ENCODE data around the gene B3GALT4. TPM values are rescaled to one million over a fixed set of nuclear protein-coding genes. Genes with fewer than 3 reads are reported as not detected.
A peak's percentile ranks its signal among the peaks of the same experiment; 100 is the strongest.

The B3GALT4 gene
- total RNA-seq, 1 experiment from 2014 or later = 4.0 TPM

- Histone ChIP-seq H3K4me1 (ENCODE audit: insufficient read depth, low read length, poor library complexity, severe bottlenecking) (peaks cover 16% of the 10 kb centered on the region), H3K4me3 (ENCODE audit: low read depth, low read length, poor library complexity, severe bottlenecking) (no peak overlapping the region), H3K27ac (ENCODE audit: low read depth, low read length, poor library complexity, severe bottlenecking) (no peak overlapping the region), H3K27me3 (replicated peaks; ENCODE audit: insufficient read depth, low read depth, low read length, poor library complexity) (no peaks in the 10 kb centered on the region), H3K9me3 (ENCODE audit: low read depth, low read length, poor library complexity, severe bottlenecking) (no peaks in the 10 kb centered on the region), H3K36me3 (ENCODE audit: insufficient read depth, low read length, poor library complexity, severe bottlenecking) (peaks cover 43% of the 10 kb centered on the region)
- intact Hi-C loops (cut with micrococcal nuclease; ENCODE audit: unreplicated experiment) = no loop called here
- TF ChIP-seq EZH2 (IDR thresholded peaks at IDR 0.05; ENCODE audit: borderline replicate concordance, low read depth, low read length, poor library complexity, severe bottlenecking) = no peak
- TF ChIP-seq CTCF (conservative IDR thresholded peaks at IDR 0.05; ENCODE audit: low read depth, low read length) = no peak
- ChIA-PET CTCF (no interaction called here), POLR2A (ENCODE audit: low non-redundant PET) (no interaction called here)
- BruUV-seq (replicated peaks) = no TSS peak
- no peak for DNase-seq (ENCODE audit: low spot score)
Observed at GRCh38 chr6:33286946-33287914, 10.3 kb downstream of the B3GALT4 start.

GRCh38 chr6:33288141-33288920, 11.4 kb downstream of the B3GALT4 start:
- H3K9me3 ChIP-seq (ENCODE audit: low read depth, low read length, poor library complexity, severe bottlenecking) = no peaks in the 10 kb centered on the region
- intact Hi-C loops (cut with micrococcal nuclease; ENCODE audit: unreplicated experiment) = no loop called here
- POLR2A ChIA-PET (ENCODE audit: low non-redundant PET) = interaction anchor here (1.1 kb wide), 1 partner anchor 17 kb away, joined by 3 read pairs; the partner anchor contains the start of genes RPS18 and VPS52
- TF ChIP-seq EZH2 (IDR thresholded peaks at IDR 0.05; ENCODE audit: borderline replicate concordance, low read depth, low read length, poor library complexity, severe bottlenecking) = no peak
- TF ChIP-seq CTCF (conservative IDR thresholded peaks at IDR 0.05; ENCODE audit: low read depth, low read length) = no peak
- H3K27ac ChIP-seq (ENCODE audit: low read depth, low read length, poor library complexity, severe bottlenecking) = peak overlapping the region; percentile 67
- BruUV-seq (replicated peaks) = TSS peak; percentile 83
- CTCF ChIA-PET = interaction anchor here (1.2 kb wide), 1 partner anchor 11 kb away, joined by 5 read pairs; the partner anchor contains the start of gene RGL2
- H3K4me1 ChIP-seq (ENCODE audit: insufficient read depth, low read length, poor library complexity, severe bottlenecking) = peaks cover 16% of the 10 kb centered on the region
- peak overlapping the region; percentile 74 for H3K4me3 ChIP-seq (ENCODE audit: low read depth, low read length, poor library complexity, severe bottlenecking)
- no peaks in the 10 kb centered on the region for H3K27me3 ChIP-seq (replicated peaks; ENCODE audit: insufficient read depth, low read depth, low read length, poor library complexity)
- H3K36me3 ChIP-seq (ENCODE audit: insufficient read depth, low read length, poor library complexity, severe bottlenecking) = peaks cover 40% of the 10 kb centered on the region
- no peak for DNase-seq (ENCODE audit: low spot score)
